ENCODE measurements around the gene FUZ.

FUZ gene

GRCh38 chr19:49779731-49780555 is 33.1 kb downstream of the FUZ start:
- no peak for TF ChIP-seq CTCF (IDR thresholded peaks at IDR 0.05; ENCODE audit: insufficient read depth, missing control alignments)
- DNase-seq (ENCODE audit: insufficient read length, low spot score) (no peak), FAIRE-seq (no peak)

GRCh38 chr19:49776371-49776764 is 36.7 kb downstream of the FUZ start:
- FAIRE-seq (no peak), DNase-seq (ENCODE audit: insufficient read length, low spot score) (no peak)
- no peak for TF ChIP-seq CTCF (IDR thresholded peaks at IDR 0.05; ENCODE audit: insufficient read depth, missing control alignments)

- DNase-seq (ENCODE audit: insufficient read length, low spot score): no peak
- no peak for FAIRE-seq
- TF ChIP-seq CTCF (IDR thresholded peaks at IDR 0.05; ENCODE audit: insufficient read depth, missing control alignments): no peak
Observed at GRCh38 chr19:49775742-49776370, 37.2 kb downstream of the FUZ start.

- no peak for DNase-seq (ENCODE audit: insufficient read length, low spot score)
- no peak for TF ChIP-seq CTCF (IDR thresholded peaks at IDR 0.05; ENCODE audit: insufficient read depth, missing control alignments)
- FAIRE-seq: no peak
Observed at GRCh38 chr19:49774969-49775368, 38.1 kb downstream of the FUZ start.

GRCh38 chr19:49773663-49774350 is 39.3 kb downstream of the FUZ start:
- no peak for TF ChIP-seq CTCF (IDR thresholded peaks at IDR 0.05; ENCODE audit: insufficient read depth, missing control alignments)
- DNase-seq (ENCODE audit: insufficient read length, low spot score): no peak
- no peak for FAIRE-seq

- no peak for TF ChIP-seq CTCF (IDR thresholded peaks at IDR 0.05; ENCODE audit: insufficient read depth, missing control alignments)
- no peak for DNase-seq (ENCODE audit: insufficient read length, low spot score)
- no peak for FAIRE-seq
Observed at GRCh38 chr19:49772850-49773432, 40.2 kb downstream of the FUZ start.

Data from D721Med (cell line).